Stimulated activated CD4-positive, alpha-beta T cell treated with anti-CD3 and anti-CD28 coated beads, TNF-alpha, amount 100 ng/mL, for 24 hours (primary cell): ENCODE data around the gene COL6A1.

Source experiments
- DNase-seq, 3 experiments: peaks; one replicate each; pipeline ENCODE4 v3.0.0-alpha.2; 2020; ENCODE audit warnings: low read depth in 3 of 3

Gene COL6A1

DNA sequence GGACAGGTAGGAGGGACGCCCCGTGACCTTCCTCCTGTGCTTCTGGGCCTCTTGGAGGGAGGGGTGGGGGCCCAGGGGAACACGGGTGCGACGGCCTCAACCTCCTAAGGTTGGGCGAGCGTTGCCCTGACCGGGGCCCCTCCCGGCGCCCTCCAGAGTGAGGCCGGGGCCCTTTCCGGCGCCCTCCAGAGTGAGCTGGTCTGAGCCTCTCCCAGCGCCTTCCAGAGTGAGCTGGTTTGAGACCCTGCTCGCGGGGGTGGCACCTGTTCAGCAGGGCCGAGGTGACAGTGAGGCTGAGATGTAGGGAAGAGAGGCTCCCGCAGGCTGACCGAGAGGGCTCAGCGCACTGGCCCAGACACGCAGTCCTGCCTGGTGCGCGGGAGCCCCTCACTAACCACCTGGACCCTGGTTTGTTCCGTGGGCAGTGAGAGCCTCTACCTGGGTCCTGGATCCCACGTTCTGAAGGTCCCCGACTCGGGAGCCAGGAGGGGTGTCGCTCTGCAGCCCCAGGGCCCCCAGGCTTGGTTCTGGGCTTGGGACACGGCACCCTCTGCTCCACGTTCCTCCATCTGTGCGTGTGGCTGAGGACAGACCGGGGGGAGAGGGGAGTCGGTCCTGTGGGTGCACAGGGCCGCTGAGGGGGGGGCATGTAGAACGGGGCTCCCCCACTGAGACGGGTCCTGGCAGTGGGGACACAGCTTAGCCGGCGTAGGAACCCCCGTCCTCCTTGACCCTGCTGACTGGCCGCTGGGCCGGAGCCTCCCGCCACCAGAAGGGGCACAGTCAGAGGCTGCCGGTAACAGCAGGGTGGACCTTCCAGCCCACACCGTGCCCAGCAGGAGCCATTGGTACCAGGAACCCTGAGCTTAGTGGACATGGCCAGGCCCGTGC lies 1.4 kb downstream of the COL6A1 start:
- no peak for DNase-seq

DNA sequence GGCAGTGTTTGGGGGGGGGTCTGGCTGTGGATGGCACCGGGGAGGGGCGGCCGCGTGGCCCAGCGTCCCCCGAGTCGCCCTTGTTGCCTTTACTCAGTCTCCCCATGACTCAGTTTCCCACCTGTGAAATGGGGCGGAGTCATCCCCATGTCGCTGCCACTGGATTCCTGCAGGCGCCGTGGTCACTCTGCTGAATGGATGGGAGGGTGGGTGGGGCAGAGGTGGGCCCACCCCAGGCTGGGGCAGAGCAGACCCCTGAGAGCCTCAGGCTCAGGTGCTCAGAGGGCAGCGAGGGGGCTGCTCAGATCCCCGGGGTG lies 2.0 kb downstream of the COL6A1 start:
- no peak for DNase-seq

DNA sequence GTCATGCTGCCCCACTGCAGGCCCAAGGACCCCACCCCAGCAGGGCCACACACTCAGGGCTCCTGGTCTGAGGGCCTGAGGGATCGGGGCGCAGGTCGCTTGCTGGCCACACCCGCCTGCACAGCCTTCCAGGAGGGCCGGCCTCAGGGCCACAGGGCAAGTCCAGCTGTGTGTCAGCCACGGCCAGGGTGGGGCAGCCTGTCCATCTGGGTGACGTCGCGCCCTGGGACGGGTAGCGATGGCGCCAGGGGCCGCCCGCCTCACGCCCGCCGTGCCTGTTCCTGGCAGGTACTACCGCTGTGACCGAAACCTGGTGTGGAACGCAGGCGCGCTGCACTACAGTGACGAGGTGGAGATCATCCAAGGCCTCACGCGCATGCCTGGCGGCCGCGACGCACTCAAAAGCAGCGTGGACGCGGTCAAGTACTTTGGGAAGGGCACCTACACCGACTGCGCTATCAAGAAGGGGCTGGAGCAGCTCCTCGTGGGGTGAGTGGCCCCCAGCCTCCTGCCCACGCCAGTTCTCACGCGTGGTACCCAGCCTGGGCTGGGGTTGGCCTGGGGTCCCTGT lies 2.5 kb downstream of the COL6A1 start:
- no peak for DNase-seq

DNA sequence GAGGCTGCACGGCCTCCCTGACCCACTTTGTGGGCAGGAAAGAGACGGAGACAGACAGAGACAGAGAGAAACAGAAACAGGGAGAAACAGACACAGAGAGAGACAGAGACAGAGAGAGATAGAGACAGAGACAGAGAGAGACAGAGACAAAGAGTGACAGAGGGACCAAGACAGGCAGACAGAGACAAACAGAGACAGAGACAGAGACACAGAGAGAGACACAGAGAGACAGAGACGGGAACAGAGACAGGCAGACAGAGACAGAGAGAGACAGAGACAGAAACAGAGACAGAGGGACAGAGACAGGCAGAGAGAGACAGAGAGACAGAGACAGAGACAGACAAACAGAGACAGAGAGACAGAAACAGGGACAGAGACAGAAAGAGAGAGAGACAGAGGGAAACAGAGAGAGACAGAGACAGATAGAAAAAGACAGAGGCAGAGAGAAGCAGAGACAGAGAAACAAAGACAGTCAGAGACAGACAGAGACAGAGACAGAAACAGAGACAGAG lies 3.1 kb downstream of the COL6A1 start:
- no peak for DNase-seq

DNA sequence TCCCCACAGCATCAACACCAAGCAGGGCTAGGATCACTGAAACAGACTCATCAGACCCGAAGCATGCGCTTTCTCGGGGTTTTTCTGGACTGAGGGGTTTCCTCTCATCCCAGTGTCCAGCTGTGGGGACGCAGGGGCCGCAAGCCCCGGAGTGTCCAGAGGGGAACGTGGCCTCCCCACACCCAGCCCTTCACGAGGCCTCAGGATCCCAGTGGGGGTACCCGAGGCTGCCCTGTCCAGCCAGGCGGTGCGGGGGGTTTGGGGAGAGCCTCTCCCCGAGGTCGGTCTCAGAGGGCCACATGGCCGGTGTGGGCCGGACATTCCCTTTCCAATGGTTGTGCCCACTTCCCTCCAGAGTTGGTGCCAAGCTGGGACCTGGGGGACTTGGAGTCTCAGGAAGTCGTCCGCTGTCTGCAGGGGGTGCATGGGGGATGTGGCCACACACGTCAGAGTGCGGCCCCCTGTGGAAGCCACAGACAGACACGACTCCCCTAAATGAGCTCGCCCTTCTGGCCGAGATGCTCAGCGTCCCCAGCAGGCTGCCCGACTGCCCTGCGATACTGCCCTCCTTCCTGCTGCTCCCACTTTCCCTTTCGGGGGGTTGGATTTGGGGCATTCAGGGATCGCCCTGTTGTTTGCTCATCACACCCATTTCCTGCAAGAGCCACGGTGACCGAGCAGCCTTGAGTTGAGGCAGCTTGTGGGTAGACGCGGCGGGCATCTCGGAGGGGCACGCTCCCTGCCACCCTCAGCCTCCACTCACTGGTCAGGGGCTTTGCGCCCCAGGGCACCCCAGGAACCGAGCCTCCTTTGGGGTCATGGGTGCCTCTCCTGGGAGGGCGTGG lies 4.1 kb downstream of the COL6A1 start:
- DNase-seq = no peak

DNA sequence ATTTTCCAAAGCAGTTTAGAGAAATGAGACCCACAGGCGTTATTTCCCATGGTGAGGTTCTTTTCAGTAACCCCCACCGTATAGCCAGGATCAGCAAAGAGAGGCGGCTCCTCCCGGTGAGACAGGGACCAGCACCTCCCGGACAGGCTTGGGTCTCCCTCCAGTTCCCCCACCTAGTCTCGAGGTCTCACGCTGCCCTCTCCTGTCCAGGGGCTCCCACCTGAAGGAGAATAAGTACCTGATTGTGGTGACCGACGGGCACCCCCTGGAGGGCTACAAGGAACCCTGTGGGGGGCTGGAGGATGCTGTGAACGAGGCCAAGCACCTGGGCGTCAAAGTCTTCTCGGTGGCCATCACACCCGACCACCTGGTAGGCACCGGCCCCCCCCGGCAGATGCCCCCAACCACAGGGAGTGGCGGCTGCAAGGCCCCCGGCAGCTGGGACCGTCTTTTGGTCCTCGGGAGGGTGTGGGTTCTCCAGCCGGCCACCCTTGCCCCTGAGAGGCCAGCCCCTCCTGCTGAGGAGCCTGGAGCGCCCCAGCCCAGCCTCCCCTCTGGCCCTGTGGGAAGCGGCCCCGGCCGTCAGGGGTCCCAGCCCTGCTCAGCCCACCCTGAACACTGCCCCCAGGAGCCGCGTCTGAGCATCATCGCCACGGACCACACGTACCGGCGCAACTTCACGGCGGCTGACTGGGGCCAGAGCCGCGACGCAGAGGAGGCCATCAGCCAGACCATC lies 4.9 kb downstream of the COL6A1 start:
- no peak for DNase-seq

DNA sequence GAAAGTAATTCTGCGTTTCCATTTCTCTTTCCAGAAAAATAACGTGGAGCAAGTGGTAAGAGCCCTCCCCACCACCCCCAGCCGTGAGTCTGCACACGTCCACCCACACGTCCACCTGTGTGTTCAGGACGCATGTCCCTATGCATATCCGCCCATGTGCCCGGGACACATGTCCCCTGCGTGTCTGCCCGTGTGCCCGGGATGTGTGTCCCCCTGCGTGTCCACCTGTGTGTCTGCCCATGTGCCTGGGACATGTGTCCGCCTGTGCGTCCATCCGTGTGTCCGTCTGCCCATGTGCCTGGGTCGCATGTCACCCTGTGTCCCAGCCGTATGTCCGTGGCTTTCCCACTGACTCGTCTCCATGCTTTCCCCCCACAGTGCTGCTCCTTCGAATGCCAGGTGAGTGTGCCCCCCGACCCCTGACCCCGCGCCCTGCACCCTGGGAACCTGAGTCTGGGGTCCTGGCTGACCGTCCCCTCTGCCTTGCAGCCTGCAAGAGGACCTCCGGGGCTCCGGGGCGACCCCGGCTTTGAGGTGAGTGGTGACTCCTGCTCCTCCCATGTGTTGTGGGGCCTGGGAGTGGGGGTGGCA lies 5.6 kb downstream of the COL6A1 start:
- DNase-seq = no peak

DNA sequence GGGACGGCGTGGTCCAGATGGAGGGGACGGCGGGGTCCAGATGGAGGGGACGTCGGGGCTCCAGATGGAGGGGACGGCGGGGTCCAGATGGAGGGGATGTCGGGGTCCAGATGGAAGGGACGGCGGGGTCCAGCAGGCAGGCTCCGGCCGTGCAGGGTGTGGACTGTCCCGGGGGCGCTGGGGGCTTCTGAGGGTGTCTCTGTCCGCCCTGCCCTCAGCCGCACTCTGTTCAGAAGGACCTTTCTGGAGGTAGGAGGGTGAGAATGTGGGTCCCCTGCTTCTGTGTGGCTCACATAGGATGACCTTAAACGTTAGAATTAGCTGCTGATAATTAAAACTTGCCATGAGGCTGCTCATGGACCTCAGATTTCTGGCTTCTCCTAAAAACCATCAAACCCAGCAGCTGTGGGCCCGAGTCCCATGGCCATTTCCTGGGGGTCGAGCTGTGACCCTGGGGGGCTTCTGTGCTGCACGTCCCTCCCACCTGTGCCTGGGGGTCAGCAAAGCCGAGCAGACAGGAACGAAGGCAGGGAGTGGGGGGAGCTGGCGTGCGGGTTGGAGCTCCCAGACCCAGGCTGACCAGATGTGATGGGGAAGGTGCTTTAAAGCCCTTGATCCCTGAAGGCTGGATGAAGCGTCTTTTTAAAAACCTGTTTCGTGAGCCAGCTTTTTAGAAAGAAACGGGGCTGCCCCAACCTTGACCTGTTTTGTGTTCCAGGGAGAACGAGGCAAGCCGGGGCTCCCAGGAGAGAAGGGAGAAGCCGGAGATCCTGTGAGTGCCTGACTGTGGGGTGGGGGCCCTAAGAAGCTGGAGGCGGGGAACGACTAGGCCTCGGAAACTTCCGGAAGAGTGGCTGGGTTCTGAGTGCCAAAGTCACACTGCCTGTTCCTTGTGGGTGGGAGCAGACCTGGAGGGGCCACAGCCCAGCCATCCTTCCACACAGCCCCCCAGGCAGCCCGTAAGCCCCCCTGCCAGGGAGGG lies 7.1 kb downstream of the COL6A1 start:
- DNase-seq = no peak

DNA sequence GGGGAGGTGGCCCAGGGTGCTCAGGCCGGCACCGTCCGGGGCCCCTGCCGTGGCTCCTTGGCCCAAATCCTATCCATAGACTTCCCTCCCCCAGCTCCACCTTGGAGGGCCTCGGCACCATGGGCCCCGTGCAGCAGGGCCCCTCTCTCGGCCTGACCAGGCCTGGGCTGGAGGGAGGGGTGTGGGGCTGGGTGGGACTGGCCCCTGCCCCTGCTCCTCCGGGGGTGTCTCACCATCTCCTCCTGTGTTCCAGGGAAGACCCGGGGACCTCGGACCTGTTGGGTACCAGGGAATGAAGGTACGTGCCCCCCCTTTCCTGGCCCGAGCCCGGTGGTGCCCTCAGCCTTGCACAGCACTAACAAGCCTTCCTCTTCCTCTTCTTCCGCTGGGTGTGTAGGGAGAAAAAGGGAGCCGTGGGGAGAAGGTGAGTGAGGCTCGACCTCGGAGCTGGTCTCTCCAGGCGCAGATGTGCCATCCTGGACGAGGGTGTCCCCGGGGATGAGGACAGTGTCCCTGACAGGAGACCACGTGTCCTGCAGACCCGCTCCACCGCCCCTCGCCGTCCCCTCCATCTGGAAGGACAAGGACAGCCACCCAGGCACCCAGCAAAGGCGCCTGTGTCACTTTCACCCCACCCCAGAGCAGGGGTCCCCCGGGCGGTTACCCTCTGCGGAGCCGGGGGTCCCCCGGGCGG lies 7.9 kb downstream of the COL6A1 start:
- no peak for DNase-seq

DNA sequence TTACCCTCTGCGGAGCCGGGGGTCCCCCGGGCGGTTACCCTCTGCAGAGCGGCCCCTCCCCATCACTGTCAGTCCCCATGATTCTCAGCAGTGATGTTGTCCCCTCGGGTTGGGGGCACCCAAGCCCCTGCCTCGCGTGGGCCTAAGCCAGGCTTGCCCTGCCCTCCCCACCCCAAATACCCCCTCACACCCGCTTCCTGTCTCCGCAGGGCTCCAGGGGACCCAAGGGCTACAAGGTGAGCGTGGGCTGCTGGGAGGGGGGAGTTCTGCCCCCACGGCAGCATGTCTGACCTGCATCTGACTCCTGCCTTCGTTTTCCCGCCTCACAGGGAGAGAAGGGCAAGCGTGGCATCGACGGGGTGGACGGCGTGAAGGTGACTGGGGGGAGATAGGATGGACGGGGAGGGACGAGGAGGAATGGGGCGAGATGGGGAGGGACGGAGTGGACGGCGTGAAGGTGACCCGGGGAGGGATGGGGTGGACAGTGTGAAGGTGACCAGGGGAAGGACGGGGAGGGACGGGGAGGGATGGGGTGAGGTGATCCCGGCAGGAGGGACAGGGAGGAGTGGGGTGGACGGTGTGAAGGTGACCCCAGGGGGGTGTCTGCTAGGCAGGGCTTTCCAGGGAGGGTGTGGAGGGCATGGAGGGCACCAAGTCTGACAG lies 8.6 kb downstream of the COL6A1 start:
- DNase-seq = no peak

DNA sequence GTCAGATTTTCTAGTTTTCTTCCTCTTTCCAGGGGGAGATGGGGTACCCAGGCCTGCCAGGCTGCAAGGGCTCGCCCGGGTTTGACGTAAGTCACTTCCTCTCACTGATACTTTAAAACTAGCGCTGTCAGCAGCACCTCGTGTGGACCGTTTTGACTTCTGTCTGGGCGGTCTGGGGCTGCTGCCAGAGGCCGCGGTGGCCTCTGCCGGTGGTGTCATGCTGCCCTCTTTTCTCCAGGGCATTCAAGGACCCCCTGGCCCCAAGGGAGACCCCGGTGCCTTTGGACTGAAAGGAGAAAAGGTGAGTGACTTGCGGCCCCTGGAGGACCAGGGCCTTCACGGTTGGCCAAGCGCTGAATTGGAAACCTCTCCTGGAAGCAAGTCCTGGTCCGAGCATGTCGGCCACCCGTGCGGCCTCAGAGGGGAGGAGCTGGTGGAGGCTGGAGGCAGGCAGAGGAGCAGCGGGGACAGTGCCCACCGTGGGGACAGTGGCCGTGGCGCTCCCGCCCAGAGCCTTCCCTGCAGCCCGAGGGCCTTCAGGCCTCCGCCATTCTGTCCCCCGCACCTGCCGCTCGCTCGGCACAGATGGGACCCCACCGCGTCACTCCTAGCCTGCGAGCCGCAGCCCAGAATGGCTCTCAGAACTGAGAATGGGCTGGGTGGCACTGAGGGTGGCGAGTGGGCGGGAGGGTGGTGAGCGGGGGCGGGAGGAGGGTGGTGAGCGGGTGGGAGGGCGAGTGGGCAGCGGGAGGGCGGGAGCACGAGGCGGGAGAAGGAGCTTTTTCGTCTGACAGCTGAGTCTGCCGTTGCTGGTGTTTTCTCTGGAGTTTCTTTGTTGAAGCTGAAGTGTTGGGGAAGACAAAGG lies 9.4 kb downstream of the COL6A1 start:
- no peak for DNase-seq

DNA sequence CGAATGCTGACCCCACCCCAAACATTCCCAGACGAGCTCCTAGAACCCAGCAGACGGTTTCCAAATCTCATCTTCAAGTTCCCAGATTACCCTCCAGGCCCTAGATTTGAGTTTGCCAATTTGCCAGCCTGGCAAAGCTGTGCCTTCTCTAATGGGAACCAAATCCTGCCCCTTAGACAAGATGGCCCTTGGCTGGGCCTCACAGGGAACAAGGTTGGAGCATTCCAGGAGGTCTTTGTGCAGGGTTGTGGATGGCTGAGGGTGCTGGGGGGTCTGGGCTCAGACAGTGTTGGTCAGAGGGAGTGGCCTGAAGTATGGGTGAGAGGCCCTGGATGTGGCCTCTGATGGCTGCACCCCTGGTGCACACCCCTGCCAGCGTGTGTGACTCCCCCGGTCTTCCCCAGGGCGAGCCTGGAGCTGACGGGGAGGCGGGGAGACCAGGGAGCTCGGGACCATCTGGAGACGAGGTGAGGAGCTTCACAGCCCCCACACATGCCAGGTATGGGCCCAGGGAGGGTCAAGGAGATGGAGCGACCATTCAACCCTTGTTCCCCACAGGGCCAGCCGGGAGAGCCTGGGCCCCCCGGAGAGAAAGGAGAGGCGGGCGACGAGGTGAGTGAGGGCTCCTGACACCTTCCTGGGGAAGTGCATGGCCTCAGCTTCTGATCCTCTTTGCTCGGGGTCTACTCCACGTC lies 10.2 kb downstream of the COL6A1 start:
- DNase-seq = no peak

DNA sequence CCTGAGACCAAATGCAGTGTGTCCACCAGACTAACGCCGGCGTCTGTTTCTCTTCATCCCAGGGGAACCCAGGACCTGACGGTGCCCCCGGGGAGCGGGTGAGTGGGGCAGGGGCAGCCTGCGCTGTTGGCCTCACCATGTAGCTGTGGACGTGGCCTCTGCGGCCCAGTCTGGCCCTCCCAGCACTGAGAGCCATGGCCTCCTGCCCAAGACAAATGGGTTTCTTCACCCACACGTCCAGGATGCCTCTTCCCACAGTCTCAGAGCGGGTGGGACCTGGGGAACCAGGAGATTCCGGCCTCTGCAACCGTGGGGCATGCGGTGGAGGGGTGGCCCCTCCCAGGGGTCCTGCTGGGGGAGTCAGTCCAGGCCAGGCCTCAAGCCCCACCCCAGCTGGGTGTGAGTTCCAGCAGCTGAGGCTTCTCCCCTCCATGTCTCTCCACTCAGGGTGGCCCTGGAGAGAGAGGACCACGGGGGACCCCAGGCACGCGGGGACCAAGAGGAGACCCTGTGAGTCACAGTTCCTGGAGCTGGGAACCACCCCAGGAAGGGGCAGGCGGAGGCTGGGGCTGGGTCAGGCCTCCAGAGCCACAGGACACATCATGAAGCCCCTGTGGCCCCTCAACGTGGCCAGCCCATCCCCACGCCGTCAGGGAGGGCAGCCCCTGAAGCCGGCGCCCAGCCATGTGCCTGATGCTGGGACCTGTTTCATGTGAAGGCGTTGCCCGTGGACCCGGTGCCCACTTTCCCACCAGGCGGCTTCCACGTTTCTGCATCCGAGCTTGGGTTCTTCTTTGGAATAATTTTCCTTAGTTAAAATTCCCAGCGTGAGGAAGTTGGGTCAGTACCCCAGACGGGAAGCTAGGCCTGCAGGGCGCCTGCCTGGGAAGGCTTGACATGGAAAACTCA lies 11.0 kb downstream of the COL6A1 start:
- no peak for DNase-seq

DNA sequence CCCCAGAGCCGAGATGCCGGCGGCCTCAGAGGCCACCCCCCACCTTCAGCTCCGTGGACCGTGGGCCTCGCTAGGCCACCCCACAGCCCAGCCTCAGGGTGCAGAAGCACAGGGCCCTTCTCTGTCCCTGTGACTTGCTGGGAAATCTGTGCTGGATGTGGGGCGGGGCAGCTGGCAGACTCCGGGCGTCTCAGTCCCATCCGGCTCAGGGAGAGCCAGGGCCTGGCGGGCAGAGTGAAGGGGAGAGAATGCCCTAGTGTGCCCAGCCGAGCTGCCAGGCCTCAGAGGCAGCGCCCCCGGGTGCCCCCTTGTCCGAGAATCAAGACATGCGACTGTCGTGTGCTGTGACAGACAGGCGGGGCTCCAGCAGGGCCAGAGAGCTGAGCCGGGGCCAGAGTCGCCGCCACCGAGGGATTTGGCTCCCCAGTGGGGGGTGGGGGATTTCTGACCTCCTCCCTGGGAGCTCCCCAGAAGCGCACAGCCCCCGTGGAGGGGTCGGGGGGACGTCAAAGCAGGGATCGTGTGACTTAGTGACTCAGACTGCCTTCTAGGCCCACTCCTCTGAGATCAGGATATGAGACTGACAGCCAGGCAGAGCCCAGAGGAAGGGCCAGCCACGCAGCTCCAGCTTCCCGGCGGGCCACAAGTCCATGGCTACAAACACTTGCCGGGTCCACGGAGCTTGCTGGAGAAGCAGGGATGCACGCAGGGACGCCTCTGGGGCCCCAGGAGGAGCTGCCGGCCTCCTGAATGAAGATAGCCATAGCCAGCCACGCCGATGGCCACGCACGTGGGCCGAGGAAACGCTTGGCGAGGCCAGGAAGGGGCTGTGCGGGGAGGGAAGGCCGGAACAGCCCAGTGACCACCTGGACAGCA lies 11.9 kb downstream of the COL6A1 start:
- DNase-seq = no peak

DNA sequence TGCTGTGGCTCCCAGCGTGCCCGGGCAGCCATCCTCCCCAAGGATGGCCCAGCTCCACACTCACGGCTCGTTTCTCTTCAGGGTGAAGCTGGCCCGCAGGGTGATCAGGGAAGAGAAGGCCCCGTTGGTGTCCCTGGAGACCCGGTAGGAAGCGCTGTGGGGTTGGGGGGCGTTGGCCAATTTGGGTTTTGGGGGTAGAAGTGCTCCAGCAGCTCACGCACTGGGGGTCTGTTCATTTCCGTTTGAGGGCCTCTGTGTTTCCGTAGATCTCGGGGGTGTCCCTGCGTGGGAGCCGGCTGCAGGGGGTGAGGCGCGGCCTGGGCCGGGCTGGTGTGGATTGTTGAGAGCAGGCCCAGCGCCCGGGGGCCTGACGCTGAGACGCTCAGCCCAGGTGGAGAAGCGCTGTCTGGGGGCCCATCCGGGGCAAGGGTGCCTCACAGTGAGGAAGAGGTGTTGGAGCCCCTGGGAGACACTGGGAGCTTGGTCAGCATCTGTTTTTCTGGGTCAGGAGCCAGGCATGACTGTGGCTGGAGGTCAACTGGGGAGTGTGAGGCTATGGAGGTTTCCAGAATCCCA lies 12.6 kb downstream of the COL6A1 start:
- DNase-seq = no peak
